Nephron (organoid): ENCODE measurements around the gene CNOT6.

Experiments used
- H3K27ac Mint-ChIP-seq, 3 experiments: 2 replicates each; pipeline ENCODE4 v1.8.0; 2020; ENCODE audit warnings: mixed read lengths in 3 of 3, mild to moderate bottlenecking in 2 of 3, moderate library complexity in 1 of 3
- H3K27me3 Mint-ChIP-seq: 2 replicates; pipeline ENCODE4 v1.8.0; 2021; ENCODE audit warnings: low read depth, mild to moderate bottlenecking, moderate library complexity, mixed read lengths
- H3K36me3 Mint-ChIP-seq: 2 replicates; pipeline ENCODE4 v1.8.0; 2020; ENCODE audit warnings: low read depth, mixed read lengths
- H3K4me1 Mint-ChIP-seq: 2 replicates; pipeline ENCODE4 v1.8.0; 2020; ENCODE audit warnings: mixed read lengths
- H3K4me3 Mint-ChIP-seq, 3 experiments: 2 replicates each; pipeline ENCODE4 v1.8.0; 2020; ENCODE audit warnings: mild to moderate bottlenecking in 3 of 3, mixed read lengths in 3 of 3, moderate library complexity in 2 of 3
- H3K9me3 Mint-ChIP-seq: 2 replicates; pipeline ENCODE4 v1.8.0; 2020; ENCODE audit warnings: mixed read lengths
- CTCF ChIP-seq, 3 experiments: fragments of 200-600 bp; sonication (generic); IDR thresholded peaks; one replicate each; pipeline ENCODE4 v1.5.0; 2021; ENCODE audit warnings: antibody characterized with exemption in 3 of 3; ENCODE audit not compliant: unreplicated experiment in 3 of 3

Gene CNOT6

GRCh38 chr5:180604271-180604670 lies 110.1 kb downstream of the CNOT6 start:
- Mint-ChIP-seq H3K27ac (no peak overlapping the region), H3K27me3 (peaks cover 8% of the 10 kb centered on the region), H3K9me3 (no peaks in the 10 kb centered on the region), H3K36me3 (no peaks in the 10 kb centered on the region), H3K4me3 (no peak overlapping the region), H3K4me1 (no peaks in the 10 kb centered on the region)
- TF ChIP-seq CTCF (IDR thresholded peaks at IDR 0.05; ENCODE audit: unreplicated experiment in 3 of 3): no peak

- Mint-ChIP-seq H3K4me1 (no peaks in the 10 kb centered on the region), H3K4me3 (no peak overlapping the region), H3K9me3 (no peaks in the 10 kb centered on the region), H3K27ac (no peak overlapping the region), H3K36me3 (no peaks in the 10 kb centered on the region), H3K27me3 (peaks cover 8% of the 10 kb centered on the region)
- peak; percentile 61 to 66 (median 62) for TF ChIP-seq CTCF (IDR thresholded peaks at IDR 0.05; ENCODE audit: unreplicated experiment in 3 of 3)
These were observed 111.5 kb downstream of the CNOT6 start for GRCh38 chr5:180605554-180606214.

- Mint-ChIP-seq H3K4me3 (no peak overlapping the region), H3K36me3 (no peaks in the 10 kb centered on the region), H3K27ac (no peak overlapping the region)
These were observed 112.1 kb downstream of the CNOT6 start for GRCh38 chr5:180606215-180606785.

GRCh38 chr5:180607861-180608571 lies 113.8 kb downstream of the CNOT6 start:
- peak overlapping the region in 1 of 3 experiments; percentile 0 for H3K4me3 Mint-ChIP-seq
- TF ChIP-seq CTCF (IDR thresholded peaks at IDR 0.05; ENCODE audit: unreplicated experiment in 3 of 3): no peak
- H3K4me1 Mint-ChIP-seq: no peaks in the 10 kb centered on the region
- H3K27me3 Mint-ChIP-seq: peaks cover 3% of the 10 kb centered on the region
- H3K36me3 Mint-ChIP-seq: no peaks in the 10 kb centered on the region
- no peaks in the 10 kb centered on the region for H3K9me3 Mint-ChIP-seq
- peak overlapping the region in 2 of 3 experiments; percentile 23 to 43 for H3K27ac Mint-ChIP-seq

More at GRCh38 chr5:180606215-180606785, 112.1 kb downstream of the CNOT6 start:
- H3K27me3 Mint-ChIP-seq: peaks cover 8% of the 10 kb centered on the region
- H3K4me1 Mint-ChIP-seq: no peaks in the 10 kb centered on the region
- no peaks in the 10 kb centered on the region for H3K9me3 Mint-ChIP-seq
- TF ChIP-seq CTCF (IDR thresholded peaks at IDR 0.05; ENCODE audit: unreplicated experiment in 3 of 3): no peak

- peaks cover 7% of the 10 kb centered on the region for H3K4me1 Mint-ChIP-seq
These were observed 114.6 kb downstream of the CNOT6 start for GRCh38 chr5:180608572-180609310.

More at GRCh38 chr5:180608572-180609310, 114.6 kb downstream of the CNOT6 start:
- Mint-ChIP-seq H3K27me3 (peaks cover 3% of the 10 kb centered on the region), H3K4me3 (no peak overlapping the region), H3K36me3 (no peaks in the 10 kb centered on the region), H3K27ac (no peak overlapping the region), H3K9me3 (no peaks in the 10 kb centered on the region)
- TF ChIP-seq CTCF (IDR thresholded peaks at IDR 0.05; ENCODE audit: unreplicated experiment in 3 of 3): no peak
